PC-3 (cell line): ENCODE results near the gene CRYL1. TPM values are rescaled to one million over a fixed set of nuclear protein-coding genes. Genes with fewer than 3 reads are reported as not detected.

ENCODE experiments used
- ATAC-seq: fragments of 200-7000 bp; cut with Tn5 transposase; 2 replicates; pipeline ENCODE4 v1.9.1; 2020; ENCODE audit warnings: mild to moderate bottlenecking, moderate library complexity
- BruUV-seq: library from RNA; stranded (reverse); fragments of 400-500 nt; replicated peaks from 2 replicates; lab custom pipeline; 2021; lab: Mats Ljungman, UMichigan
- CTCF ChIA-PET: fragments of 300-600 bp; sonication (Branson Sonifier 250); formaldehyde crosslinking; loops from one replicate; lab custom pipeline; 2022; ENCODE audit warnings: antibody characterized with exemption; lab: Charles Lee
- POLR2A ChIA-PET: fragments of 300-600 bp; sonication (Branson Sonifier 250); formaldehyde crosslinking; loops from one replicate; lab custom pipeline; 2022; ENCODE audit warnings: antibody characterized with exemption; ENCODE audit not compliant: unreplicated experiment; lab: Charles Lee
- DNase-seq: peaks from one replicate; pipeline ENCODE4 v3.0.0-alpha.2; 2015
- H2AFZ ChIP-seq: fragments of 300-600 bp; sonication (generic); 2 replicates; pipeline ENCODE4 v1.6.0; 2016; ENCODE audit warnings: antibody characterized with exemption, low read length
- H3F3A ChIP-seq: fragments of 300-600 bp; sonication (generic); one replicate; pipeline ENCODE4 v1.6.0; 2017; ENCODE audit warnings: antibody characterized with exemption, low read length, control low read depth, mild to moderate bottlenecking; ENCODE audit not compliant: unreplicated experiment
- H3K27ac ChIP-seq: fragments of 300-600 bp; sonication (generic); 2 replicates; pipeline ENCODE4 v1.5.1; 2016; ENCODE audit warnings: mild to moderate bottlenecking, low read length
- H3K27me3 ChIP-seq: fragments of 300-600 bp; sonication (generic); 2 replicates; pipeline ENCODE4 v1.6.1; 2016; ENCODE audit warnings: low read length, mixed read lengths
- H3K36me3 ChIP-seq: fragments of 300-600 bp; sonication (generic); 2 replicates; pipeline ENCODE4 v1.6.1; 2016; ENCODE audit warnings: low read depth, mixed run types, low read length, mixed read lengths
- H3K4me1 ChIP-seq: fragments of 300-600 bp; sonication (generic); 2 replicates; pipeline ENCODE4 v1.5.1; 2016; ENCODE audit warnings: low read length; ENCODE audit not compliant: insufficient read depth
- H3K4me2 ChIP-seq: fragments of 300-600 bp; sonication (generic); 2 replicates; pipeline ENCODE4 v1.6.0; 2016; ENCODE audit warnings: low read length
- H3K4me3 ChIP-seq: fragments of 300-600 bp; sonication (generic); 2 replicates; pipeline ENCODE4 v1.5.1; 2016; ENCODE audit warnings: mild to moderate bottlenecking, low read length, mixed read lengths
- H3K79me2 ChIP-seq: fragments of 300-600 bp; sonication (generic); 2 replicates; pipeline ENCODE4 v1.6.1; 2017; ENCODE audit warnings: low read length, mixed read lengths
- H3K9ac ChIP-seq: fragments of 300-600 bp; sonication (generic); 2 replicates; pipeline ENCODE4 v1.6.0; 2016; ENCODE audit warnings: mild to moderate bottlenecking, low read length
- H3K9me2 ChIP-seq: fragments of 300-600 bp; sonication (generic); replicated peaks from 2 replicates; pipeline ENCODE4 v1.6.1; 2016; ENCODE audit warnings: mixed run types, low read length, mixed read lengths
- H3K9me3 ChIP-seq: fragments of 300-600 bp; sonication (generic); 2 replicates; pipeline ENCODE4 v1.6.1; 2016; ENCODE audit warnings: low read length, mixed read lengths
- H4K20me1 ChIP-seq: fragments of 300-600 bp; sonication (generic); 2 replicates; pipeline ENCODE4 v1.6.1; 2016; ENCODE audit warnings: low read length, mixed read lengths
- CTCF ChIP-seq: fragments of 300-600 bp; sonication (generic); conservative IDR thresholded peaks from 2 replicates; pipeline ENCODE4 v1.5.1; 2017; ENCODE audit warnings: antibody characterized with exemption, low read depth, mild to moderate bottlenecking, low read length
- EZH2 ChIP-seq: fragments of 300-600 bp; sonication (generic); IDR thresholded peaks from one replicate; pipeline ENCODE4 v1.6.1; 2017; ENCODE audit warnings: antibody characterized with exemption, mild to moderate bottlenecking, low read length; ENCODE audit not compliant: unreplicated experiment
- EZH2phosphoT487 ChIP-seq: fragments of 300-600 bp; sonication (generic); IDR thresholded peaks from 2 replicates; pipeline ENCODE4 v1.6.1; 2018; ENCODE audit warnings: mild to moderate bottlenecking, antibody characterized with exemption, low read length, borderline replicate concordance
- intact Hi-C: fragments of 100-400 bp; cut with micrococcal nuclease; formaldehyde crosslinking; loops from 2 replicates; pipeline ENCODE4 v1.9.0; 2023
- total RNA-seq: library from RNA; depleted of rRNA; stranded (reverse); fragments of >200 nt; gene quantifications from 2 replicates; pipeline ENCODE4 v1.2.3, GENCODE V29; 2014

The CRYL1 gene
- total RNA-seq, 1 experiment from 2014 or later: 20.8 TPM

GRCh38 chr13:20373861-20374260 is 151.8 kb downstream of the CRYL1 start:
- TF ChIP-seq EZH2 (no peak), EZH2phosphoT487 (no peak)
- Histone ChIP-seq H2AFZ (no peak overlapping the region), H3K27me3 (no peaks in the 10 kb centered on the region), H3F3A (peaks cover 21% of the 10 kb centered on the region), H3K27ac (no peak overlapping the region), H3K9ac (no peak overlapping the region), H3K9me3 (no peaks in the 10 kb centered on the region), H3K79me2 (no peaks in the 10 kb centered on the region), H3K36me3 (no peaks in the 10 kb centered on the region), H3K4me1 (peaks cover 34% of the 10 kb centered on the region), H3K4me2 (no peak overlapping the region), H3K9me2 (no peaks in the 10 kb centered on the region), H3K4me3 (no peak overlapping the region), H4K20me1 (no peaks in the 10 kb centered on the region)
- intact Hi-C loops: loop anchor here (5.0 kb wide), 1 partner anchor 182 kb away; the partner anchor contains the start of gene GJB2
- CTCF ChIA-PET: no interaction called here
- POLR2A ChIA-PET: no interaction called here
- no peak for ATAC-seq
- BruUV-seq: no TSS peak
- no peak for DNase-seq

GRCh38 chr13:20371825-20372224 is 153.8 kb downstream of the CRYL1 start:
- no peak for TF ChIP-seq EZH2
- no TSS peak for BruUV-seq
- CTCF ChIA-PET: no interaction called here

GRCh38 chr13:20370815-20371421 is 154.7 kb downstream of the CRYL1 start:
- H3K27ac ChIP-seq: peak overlapping the region; percentile 98
- peak overlapping the region; percentile 80 for H3K4me2 ChIP-seq
- H3K4me3 ChIP-seq: peak overlapping the region; percentile 37; the same call in 1 of the 2 replicates
- H3K9me3 ChIP-seq: no peaks in the 10 kb centered on the region
- H3K36me3 ChIP-seq: no peaks in the 10 kb centered on the region
- peaks cover 21% of the 10 kb centered on the region for H3F3A ChIP-seq
- H3K79me2 ChIP-seq: no peaks in the 10 kb centered on the region
- CTCF ChIA-PET: interaction anchor here (0.7 kb wide), 1 partner anchor 12 kb away, joined by 3 read pairs; no protein-coding TSS in a partner anchor
- DNase-seq (peak; percentile 98), ATAC-seq (peak; percentile 79)
- no peaks in the 10 kb centered on the region for H3K27me3 ChIP-seq
- peak overlapping the region; percentile 87 for H3K9ac ChIP-seq
- TF ChIP-seq CTCF: no peak
- BruUV-seq: no TSS peak
- intact Hi-C loops: loop anchor here (1.0 to 5.0 kb wide), 2 partner anchors 49 to 179 kb away; partner anchors contain the start of gene GJB2
- no peaks in the 10 kb centered on the region for H3K9me2 ChIP-seq
- H2AFZ ChIP-seq: no peak overlapping the region
- peaks cover 28% of the 10 kb centered on the region for H3K4me1 ChIP-seq
- H4K20me1 ChIP-seq: no peaks in the 10 kb centered on the region
- POLR2A ChIA-PET: interaction anchor here (0.6 to 2.0 kb wide), 2 partner anchors 49 to 102 kb away, joined by 4 to 10 read pairs; no protein-coding TSS in a partner anchor

More at GRCh38 chr13:20371825-20372224, 153.8 kb downstream of the CRYL1 start:
- POLR2A ChIA-PET: no interaction called here
- no peaks in the 10 kb centered on the region for H3K9me3 ChIP-seq
- H3K27me3 ChIP-seq: no peaks in the 10 kb centered on the region
- H3K9ac ChIP-seq: peak overlapping the region; percentile 25; the same call in 1 of the 2 replicates
- H4K20me1 ChIP-seq: no peaks in the 10 kb centered on the region
- no peaks in the 10 kb centered on the region for H3K79me2 ChIP-seq
- intact Hi-C loops: loop anchor here (5.0 kb wide), 1 partner anchor 180 kb away; the partner anchor contains the start of gene GJB2
- H3K9me2 ChIP-seq: no peaks in the 10 kb centered on the region
- H3K4me2 ChIP-seq: peak overlapping the region; percentile 20; the same call in 1 of the 2 replicates
- peak overlapping the region; percentile 98 for H3K27ac ChIP-seq
- H3K4me3 ChIP-seq: no peak overlapping the region
- peaks cover 28% of the 10 kb centered on the region for H3K4me1 ChIP-seq
- no peaks in the 10 kb centered on the region for H3K36me3 ChIP-seq
- peaks cover 21% of the 10 kb centered on the region for H3F3A ChIP-seq
- no peak for DNase-seq
- no peak for ATAC-seq
- no peak overlapping the region for H2AFZ ChIP-seq
